ENCODE results near the gene FOXF1. TPM values are rescaled to one million over a fixed set of nuclear protein-coding genes. Genes with fewer than 3 reads are reported as not detected.

Gene FOXF1
- total and polyA plus RNA-seq, 9 of the 15 experiments (the other 6 are each of a cell fraction or from before 2014, with no cell fraction given), result 0.04 TPM; not detected in 8

DNA sequence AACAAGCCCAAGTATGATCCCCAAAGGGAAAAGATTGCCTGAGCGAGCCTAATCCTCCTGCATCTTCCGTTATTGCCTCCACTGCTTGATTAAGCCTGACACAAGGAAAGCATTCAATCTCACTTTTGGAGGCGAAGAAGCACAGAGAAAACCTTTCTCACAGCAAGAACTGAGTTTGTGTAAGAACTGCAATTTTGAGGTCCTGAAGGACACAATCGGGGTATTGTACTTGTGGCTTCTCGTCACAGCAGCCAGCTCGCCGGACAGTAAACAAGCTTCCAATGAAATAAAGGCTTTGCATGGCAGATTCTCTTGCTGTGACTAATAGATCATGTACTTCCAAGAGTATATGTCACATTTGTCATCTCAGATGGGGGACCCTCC lies 18.7 kb upstream of the FOXF1 start (continued):
- TF ChIP-seq, protein P1, sequence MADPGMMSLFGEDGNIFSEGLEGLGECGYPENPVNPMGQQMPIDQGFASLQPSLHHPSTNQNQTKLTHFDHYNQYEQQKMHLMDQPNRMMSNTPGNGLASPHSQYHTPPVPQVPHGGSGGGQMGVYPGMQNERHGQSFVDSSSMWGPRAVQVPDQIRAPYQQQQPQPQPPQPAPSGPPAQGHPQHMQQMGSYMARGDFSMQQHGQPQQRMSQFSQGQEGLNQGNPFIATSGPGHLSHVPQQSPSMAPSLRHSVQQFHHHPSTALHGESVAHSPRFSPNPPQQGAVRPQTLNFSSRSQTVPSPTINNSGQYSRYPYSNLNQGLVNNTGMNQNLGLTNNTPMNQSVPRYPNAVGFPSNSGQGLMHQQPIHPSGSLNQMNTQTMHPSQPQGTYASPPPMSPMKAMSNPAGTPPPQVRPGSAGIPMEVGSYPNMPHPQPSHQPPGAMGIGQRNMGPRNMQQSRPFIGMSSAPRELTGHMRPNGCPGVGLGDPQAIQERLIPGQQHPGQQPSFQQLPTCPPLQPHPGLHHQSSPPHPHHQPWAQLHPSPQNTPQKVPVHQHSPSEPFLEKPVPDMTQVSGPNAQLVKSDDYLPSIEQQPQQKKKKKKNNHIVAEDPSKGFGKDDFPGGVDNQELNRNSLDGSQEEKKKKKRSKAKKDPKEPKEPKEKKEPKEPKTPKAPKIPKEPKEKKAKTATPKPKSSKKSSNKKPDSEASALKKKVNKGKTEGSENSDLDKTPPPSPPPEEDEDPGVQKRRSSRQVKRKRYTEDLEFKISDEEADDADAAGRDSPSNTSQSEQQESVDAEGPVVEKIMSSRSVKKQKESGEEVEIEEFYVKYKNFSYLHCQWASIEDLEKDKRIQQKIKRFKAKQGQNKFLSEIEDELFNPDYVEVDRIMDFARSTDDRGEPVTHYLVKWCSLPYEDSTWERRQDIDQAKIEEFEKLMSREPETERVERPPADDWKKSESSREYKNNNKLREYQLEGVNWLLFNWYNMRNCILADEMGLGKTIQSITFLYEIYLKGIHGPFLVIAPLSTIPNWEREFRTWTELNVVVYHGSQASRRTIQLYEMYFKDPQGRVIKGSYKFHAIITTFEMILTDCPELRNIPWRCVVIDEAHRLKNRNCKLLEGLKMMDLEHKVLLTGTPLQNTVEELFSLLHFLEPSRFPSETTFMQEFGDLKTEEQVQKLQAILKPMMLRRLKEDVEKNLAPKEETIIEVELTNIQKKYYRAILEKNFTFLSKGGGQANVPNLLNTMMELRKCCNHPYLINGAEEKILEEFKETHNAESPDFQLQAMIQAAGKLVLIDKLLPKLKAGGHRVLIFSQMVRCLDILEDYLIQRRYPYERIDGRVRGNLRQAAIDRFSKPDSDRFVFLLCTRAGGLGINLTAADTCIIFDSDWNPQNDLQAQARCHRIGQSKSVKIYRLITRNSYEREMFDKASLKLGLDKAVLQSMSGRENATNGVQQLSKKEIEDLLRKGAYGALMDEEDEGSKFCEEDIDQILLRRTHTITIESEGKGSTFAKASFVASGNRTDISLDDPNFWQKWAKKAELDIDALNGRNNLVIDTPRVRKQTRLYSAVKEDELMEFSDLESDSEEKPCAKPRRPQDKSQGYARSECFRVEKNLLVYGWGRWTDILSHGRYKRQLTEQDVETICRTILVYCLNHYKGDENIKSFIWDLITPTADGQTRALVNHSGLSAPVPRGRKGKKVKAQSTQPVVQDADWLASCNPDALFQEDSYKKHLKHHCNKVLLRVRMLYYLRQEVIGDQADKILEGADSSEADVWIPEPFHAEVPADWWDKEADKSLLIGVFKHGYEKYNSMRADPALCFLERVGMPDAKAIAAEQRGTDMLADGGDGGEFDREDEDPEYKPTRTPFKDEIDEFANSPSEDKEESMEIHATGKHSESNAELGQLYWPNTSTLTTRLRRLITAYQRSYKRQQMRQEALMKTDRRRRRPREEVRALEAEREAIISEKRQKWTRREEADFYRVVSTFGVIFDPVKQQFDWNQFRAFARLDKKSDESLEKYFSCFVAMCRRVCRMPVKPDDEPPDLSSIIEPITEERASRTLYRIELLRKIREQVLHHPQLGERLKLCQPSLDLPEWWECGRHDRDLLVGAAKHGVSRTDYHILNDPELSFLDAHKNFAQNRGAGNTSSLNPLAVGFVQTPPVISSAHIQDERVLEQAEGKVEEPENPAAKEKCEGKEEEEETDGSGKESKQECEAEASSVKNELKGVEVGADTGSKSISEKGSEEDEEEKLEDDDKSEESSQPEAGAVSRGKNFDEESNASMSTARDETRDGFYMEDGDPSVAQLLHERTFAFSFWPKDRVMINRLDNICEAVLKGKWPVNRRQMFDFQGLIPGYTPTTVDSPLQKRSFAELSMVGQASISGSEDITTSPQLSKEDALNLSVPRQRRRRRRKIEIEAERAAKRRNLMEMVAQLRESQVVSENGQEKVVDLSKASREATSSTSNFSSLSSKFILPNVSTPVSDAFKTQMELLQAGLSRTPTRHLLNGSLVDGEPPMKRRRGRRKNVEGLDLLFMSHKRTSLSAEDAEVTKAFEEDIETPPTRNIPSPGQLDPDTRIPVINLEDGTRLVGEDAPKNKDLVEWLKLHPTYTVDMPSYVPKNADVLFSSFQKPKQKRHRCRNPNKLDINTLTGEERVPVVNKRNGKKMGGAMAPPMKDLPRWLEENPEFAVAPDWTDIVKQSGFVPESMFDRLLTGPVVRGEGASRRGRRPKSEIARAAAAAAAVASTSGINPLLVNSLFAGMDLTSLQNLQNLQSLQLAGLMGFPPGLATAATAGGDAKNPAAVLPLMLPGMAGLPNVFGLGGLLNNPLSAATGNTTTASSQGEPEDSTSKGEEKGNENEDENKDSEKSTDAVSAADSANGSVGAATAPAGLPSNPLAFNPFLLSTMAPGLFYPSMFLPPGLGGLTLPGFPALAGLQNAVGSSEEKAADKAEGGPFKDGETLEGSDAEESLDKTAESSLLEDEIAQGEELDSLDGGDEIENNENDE (IDR thresholded peaks at IDR 0.05; ENCODE audit: low read depth, low read length), result no peak
- no peak for TF ChIP-seq ETS2 (tag; IDR thresholded peaks at IDR 0.05; ENCODE audit: borderline replicate concordance, poor library complexity, severe bottlenecking)
- TF ChIP-seq CBX2 (IDR thresholded peaks at IDR 0.05; ENCODE audit: insufficient read depth, low read length, poor library complexity, severe bottlenecking), result no peak
- TF ChIP-seq ZNF584 (CRISPR knock-in tag; IDR thresholded peaks at IDR 0.05; ENCODE audit: low read depth), result no peak
- no peak for TF ChIP-seq SMAD4 (CRISPR knock-in tag; conservative IDR thresholded peaks at IDR 0.05)

Measured in K562 (cell line).